K562 (cell line): Measurements from ENCODE around the gene WASHC4. TPM values are rescaled to one million over a fixed set of nuclear protein-coding genes. Genes with fewer than 3 reads are reported as not detected.

ENCODE experiments used
- CBFA2T3 ChIP-seq: fragments of 450-650 bp; IDR thresholded peaks from 2 replicates; pipeline ENCODE4 v1.6.1; 2017
- NCOA2 ChIP-seq, 2 experiments: fragments of 450-650 bp; IDR thresholded peaks; 2 replicates each; pipeline ENCODE4 v1.6.1; 2018; ENCODE audit warnings: mild to moderate bottlenecking in 2 of 2, moderate library complexity in 1 of 2; ENCODE audit not compliant: partially characterized antibody in 2 of 2
- RBM39 ChIP-seq: fragments of 200-400 bp; formaldehyde crosslinking; optimal IDR thresholded peaks from 2 replicates; pipeline ENCODE3; 2018; ENCODE audit warnings: low read depth, low read length
- SIN3B ChIP-seq: fragments of 450-650 bp; IDR thresholded peaks from 2 replicates; pipeline ENCODE4 v1.6.1; 2017; ENCODE audit warnings: low read depth, mild to moderate bottlenecking, moderate library complexity
- SIX5 ChIP-seq, 2 experiments: IDR thresholded peaks; 2 replicates each; pipeline ENCODE4 v1.6.1; 2011; ENCODE audit warnings: low read length in 2 of 2, borderline replicate concordance in 1 of 2, low read depth in 1 of 2, mild to moderate bottlenecking in 1 of 2, moderate library complexity in 1 of 2; ENCODE audit not compliant: insufficient read depth in 1 of 2
- ZC3H8 ChIP-seq: fragments of 450-650 bp; IDR thresholded peaks from 2 replicates; pipeline ENCODE4 v1.6.1; 2017
- ZNF507 ChIP-seq: conservative IDR thresholded peaks from 2 replicates; pipeline ENCODE4 v1.6.1; 2017; ENCODE audit warnings: missing genetic modification characterization, missing compliant biosample characterization
- polyA plus RNA-seq, 8 experiments: library from polyadenylated mRNA; depleted of rRNA in 4 of 8; stranded (reverse) in 5 of 8; unstranded in 3 of 8; fragments of >200 nt; fragmentation: Nextera tagmentation in 2 of 8; fragmentation: Illumina TruSeq in 1 of 8; extraction: Ambion mirVana in 2 of 8; extraction: Trizol in 1 of 8; gene quantifications; 2 replicates each; pipeline versions ENCODE4 v1.2.1 to v1.2.3, GENCODE V29; 2011 to 2014; ENCODE audit warnings: inconsistent platforms in 1 of 8, missing spikeins in 1 of 8
- total RNA-seq, 7 experiments: library from RNA; depleted of rRNA in 6 of 7; stranded (reverse); fragments of >200 nt in 6 of 7; fragmentation: Illumina TruSeq in 2 of 7; extraction: Trizol in 2 of 7; gene quantifications; 2 replicates each; pipeline versions ENCODE4 v1.2.1 to v1.2.3, GENCODE V29; 2011 to 2021; ENCODE audit warnings: low replicate concordance in 1 of 7
- TF ChIP-seq, protein P1 (sequence below): fragments of 200-400 bp; formaldehyde crosslinking; IDR thresholded peaks from 2 replicates; pipeline ENCODE4 v1.6.1; 2017; ENCODE audit warnings: mild to moderate bottlenecking, low read depth, low read length, moderate library complexity
- TF ChIP-seq, protein P2 (sequence below): sonication (generic); formaldehyde crosslinking; IDR thresholded peaks from 2 replicates; pipeline ENCODE4 v1.8.0; 2022; ENCODE audit warnings: mild to moderate bottlenecking, missing genetic modification reagents
- TF ChIP-seq, protein P3 (sequence below): fragments of 450-650 bp; IDR thresholded peaks from 2 replicates; pipeline ENCODE4 v1.6.1; 2016; ENCODE audit warnings: mild to moderate bottlenecking
- TF ChIP-seq, protein P4 (sequence below): fragments of 450-650 bp; formaldehyde crosslinking; IDR thresholded peaks from 2 replicates; pipeline ENCODE4 v1.4.0; 2020; ENCODE audit warnings: mild to moderate bottlenecking, mixed read lengths

WASHC4 gene
- total and polyA plus RNA-seq, 9 of the 15 experiments (the other 6 are each of a cell fraction or from before 2014, with no cell fraction given), result 12.5 to 38.5 (median 21.3) TPM

DNA sequence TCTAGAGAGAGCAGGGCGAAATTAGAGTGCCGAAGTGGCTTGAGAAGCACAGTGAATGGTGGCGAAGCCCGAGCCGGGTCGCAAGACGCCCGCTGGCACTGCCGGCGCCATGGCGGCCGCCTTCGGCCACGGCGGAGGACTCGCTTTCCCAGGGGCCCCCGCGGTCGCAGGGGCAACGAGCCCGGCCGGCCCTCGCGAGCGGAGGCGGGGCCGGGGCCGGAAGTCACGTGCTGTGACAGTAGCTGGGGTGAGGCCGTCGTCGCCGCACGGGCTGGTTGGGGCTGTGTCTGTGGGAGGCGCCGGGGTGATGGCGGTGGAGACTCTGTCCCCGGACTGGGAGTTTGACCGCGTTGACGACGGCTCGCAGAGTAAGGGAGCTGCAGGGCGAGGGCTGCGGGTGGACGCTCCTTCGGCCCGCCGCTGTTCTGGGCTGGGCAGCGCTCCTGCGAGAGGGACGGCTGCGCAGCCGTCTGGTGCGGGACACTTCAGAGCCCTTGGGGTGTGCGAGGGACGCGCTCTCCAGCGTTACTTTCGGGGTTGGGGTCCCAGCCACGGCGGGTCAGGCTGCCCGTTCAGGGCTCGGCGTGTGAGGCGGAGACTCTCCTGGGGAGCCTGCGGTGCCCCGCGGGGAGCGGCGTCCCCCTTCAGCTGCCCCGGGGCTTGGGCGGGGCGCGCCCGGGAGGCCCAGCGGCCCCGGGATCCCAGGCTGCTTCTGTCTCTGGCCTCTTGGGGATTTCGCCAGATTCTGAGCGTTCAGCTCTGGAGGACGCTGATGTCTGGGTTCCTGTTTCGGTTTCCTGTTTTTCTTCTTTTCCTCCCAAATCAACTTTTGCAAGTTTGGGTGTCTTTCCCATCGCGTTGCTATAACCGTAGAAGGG, at the start of gene WASHC4 (continued):
- TF ChIP-seq SIX5 (IDR thresholded peaks at IDR 0.05; ENCODE audit: borderline replicate concordance in 1 of 2, insufficient read depth in 1 of 2, low read depth in 1 of 2, low read length in 2 of 2) (peak; percentile 72; a peak in 3 of 4 replicates), CBFA2T3 (no peak), RBM39 (no peak), ZC3H8 (no peak), ZNF507 (tag) (no peak), NCOA2 (IDR thresholded peaks at IDR 0.05; ENCODE audit: partially characterized antibody in 2 of 2) (no peak), SIN3B (peak; percentile 9; the same call in 1 of the 2 replicates)
- TF ChIP-seq, protein P1, sequence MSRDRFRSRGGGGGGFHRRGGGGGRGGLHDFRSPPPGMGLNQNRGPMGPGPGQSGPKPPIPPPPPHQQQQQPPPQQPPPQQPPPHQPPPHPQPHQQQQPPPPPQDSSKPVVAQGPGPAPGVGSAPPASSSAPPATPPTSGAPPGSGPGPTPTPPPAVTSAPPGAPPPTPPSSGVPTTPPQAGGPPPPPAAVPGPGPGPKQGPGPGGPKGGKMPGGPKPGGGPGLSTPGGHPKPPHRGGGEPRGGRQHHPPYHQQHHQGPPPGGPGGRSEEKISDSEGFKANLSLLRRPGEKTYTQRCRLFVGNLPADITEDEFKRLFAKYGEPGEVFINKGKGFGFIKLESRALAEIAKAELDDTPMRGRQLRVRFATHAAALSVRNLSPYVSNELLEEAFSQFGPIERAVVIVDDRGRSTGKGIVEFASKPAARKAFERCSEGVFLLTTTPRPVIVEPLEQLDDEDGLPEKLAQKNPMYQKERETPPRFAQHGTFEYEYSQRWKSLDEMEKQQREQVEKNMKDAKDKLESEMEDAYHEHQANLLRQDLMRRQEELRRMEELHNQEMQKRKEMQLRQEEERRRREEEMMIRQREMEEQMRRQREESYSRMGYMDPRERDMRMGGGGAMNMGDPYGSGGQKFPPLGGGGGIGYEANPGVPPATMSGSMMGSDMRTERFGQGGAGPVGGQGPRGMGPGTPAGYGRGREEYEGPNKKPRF, result no peak
- TF ChIP-seq, protein P2, sequence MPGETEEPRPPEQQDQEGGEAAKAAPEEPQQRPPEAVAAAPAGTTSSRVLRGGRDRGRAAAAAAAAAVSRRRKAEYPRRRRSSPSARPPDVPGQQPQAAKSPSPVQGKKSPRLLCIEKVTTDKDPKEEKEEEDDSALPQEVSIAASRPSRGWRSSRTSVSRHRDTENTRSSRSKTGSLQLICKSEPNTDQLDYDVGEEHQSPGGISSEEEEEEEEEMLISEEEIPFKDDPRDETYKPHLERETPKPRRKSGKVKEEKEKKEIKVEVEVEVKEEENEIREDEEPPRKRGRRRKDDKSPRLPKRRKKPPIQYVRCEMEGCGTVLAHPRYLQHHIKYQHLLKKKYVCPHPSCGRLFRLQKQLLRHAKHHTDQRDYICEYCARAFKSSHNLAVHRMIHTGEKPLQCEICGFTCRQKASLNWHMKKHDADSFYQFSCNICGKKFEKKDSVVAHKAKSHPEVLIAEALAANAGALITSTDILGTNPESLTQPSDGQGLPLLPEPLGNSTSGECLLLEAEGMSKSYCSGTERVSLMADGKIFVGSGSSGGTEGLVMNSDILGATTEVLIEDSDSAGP (CRISPR knock-in tag), result no peak
- TF ChIP-seq, protein P3, sequence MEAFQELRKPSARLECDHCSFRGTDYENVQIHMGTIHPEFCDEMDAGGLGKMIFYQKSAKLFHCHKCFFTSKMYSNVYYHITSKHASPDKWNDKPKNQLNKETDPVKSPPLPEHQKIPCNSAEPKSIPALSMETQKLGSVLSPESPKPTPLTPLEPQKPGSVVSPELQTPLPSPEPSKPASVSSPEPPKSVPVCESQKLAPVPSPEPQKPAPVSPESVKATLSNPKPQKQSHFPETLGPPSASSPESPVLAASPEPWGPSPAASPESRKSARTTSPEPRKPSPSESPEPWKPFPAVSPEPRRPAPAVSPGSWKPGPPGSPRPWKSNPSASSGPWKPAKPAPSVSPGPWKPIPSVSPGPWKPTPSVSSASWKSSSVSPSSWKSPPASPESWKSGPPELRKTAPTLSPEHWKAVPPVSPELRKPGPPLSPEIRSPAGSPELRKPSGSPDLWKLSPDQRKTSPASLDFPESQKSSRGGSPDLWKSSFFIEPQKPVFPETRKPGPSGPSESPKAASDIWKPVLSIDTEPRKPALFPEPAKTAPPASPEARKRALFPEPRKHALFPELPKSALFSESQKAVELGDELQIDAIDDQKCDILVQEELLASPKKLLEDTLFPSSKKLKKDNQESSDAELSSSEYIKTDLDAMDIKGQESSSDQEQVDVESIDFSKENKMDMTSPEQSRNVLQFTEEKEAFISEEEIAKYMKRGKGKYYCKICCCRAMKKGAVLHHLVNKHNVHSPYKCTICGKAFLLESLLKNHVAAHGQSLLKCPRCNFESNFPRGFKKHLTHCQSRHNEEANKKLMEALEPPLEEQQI, result no peak
- TF ChIP-seq, protein P4, sequence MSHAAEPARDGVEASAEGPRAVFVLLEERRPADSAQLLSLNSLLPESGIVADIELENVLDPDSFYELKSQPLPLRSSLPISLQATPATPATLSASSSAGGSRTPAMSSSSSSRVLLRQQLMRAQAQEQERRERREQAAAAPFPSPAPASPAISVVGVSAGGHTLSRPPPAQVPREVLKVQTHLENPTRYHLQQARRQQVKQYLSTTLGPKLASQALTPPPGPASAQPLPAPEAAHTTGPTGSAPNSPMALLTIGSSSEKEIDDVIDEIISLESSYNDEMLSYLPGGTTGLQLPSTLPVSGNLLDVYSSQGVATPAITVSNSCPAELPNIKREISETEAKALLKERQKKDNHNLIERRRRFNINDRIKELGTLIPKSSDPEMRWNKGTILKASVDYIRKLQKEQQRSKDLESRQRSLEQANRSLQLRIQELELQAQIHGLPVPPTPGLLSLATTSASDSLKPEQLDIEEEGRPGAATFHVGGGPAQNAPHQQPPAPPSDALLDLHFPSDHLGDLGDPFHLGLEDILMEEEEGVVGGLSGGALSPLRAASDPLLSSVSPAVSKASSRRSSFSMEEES, result peak; percentile 98
